GM10847 (cell line): ENCODE data around the gene TMEM91.

Experiments
- POLR2A ChIP-seq: IDR thresholded peaks from 2 replicates; pipeline ENCODE4 v1.6.1; 2011; ENCODE audit not compliant: insufficient read length; ENCODE audit errors: extremely low read depth

The TMEM91 gene

DNA sequence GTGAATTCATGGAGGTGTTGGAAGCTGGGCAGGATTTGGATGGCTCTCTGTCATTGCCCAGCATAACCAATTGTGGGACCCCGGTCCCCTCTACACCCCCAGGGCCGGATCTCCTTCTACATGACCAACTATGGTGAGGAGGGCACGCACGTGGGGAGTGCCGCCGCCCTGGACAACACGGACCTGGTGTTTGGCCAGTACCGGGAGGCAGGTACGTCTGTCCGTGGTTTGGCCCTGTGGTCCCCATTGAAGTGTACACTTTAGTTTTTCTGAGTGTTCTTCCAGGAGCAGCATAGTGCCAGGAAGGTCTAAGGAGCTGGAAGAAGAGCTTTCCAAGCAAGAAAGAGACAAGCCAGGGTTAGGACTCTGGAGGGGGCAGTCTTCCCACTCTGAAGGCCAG is 37.6 kb downstream of the TMEM91 start:
- TF ChIP-seq POLR2A: no peak

DNA sequence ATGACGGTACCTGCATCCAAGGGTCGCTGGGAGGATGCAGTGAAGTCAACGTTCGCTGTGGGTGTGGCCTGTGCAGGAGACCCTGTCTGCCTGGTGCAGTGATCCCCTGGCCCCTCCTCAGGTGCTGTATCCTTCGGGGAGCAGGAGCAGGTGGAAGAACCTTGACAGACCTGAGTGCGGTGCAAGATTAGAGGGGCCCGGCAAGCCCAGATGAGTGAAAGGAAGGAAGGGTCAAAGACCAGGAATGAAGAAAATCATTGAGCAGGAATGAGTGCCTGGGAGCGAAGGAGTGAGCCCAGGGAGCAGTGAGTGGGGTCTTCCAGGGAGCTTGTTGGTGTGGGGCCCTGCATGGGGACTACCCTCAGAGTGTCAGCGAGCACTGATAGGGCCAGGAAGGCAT is 38.1 kb downstream of the TMEM91 start:
- no peak for TF ChIP-seq POLR2A

DNA sequence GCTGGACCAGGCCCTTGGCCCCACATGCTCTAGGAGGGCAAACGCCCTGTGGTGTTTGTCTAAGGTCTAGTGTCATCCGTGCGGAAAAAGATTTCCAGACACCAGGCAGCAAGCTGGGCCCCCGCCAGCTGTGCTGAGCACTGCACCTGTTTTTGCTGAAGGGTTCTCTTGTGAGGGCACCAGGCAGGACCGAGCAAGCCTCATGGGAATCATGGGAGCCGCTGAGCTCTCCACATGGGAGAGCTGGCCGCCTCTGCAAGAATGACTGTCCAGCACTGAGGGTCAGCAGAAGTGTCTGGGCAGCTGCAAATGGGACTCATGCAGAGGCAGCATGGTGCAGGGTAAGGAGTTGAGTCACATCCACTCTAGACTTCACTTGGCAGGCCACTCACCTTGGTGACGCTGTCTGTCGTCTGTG is 38.8 kb downstream of the TMEM91 start:
- TF ChIP-seq POLR2A: no peak

DNA sequence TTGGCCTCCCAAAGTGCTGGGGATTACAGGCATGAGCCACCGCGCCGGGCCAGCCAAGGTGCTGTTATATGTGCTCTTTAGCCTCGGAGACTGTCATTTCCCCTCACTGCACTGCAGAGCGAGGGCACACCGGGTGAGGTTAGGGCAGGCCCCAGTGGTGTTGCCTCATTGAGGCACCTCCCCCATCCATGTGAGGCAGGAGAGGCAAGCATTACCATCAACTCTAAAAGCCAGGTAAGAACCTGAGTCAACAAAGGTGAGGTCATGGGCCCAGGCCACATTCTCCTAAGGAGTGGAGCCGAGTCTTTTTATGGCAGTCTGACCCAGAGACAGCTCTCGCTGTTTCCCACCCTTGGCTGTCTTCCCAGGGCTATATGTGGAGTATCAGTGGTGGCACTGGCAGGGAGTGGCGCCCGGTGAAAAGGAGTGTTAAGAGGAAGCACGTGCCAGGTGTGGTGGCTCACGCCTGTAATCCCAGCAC is 39.9 kb downstream of the TMEM91 start:
- no peak for TF ChIP-seq POLR2A

DNA sequence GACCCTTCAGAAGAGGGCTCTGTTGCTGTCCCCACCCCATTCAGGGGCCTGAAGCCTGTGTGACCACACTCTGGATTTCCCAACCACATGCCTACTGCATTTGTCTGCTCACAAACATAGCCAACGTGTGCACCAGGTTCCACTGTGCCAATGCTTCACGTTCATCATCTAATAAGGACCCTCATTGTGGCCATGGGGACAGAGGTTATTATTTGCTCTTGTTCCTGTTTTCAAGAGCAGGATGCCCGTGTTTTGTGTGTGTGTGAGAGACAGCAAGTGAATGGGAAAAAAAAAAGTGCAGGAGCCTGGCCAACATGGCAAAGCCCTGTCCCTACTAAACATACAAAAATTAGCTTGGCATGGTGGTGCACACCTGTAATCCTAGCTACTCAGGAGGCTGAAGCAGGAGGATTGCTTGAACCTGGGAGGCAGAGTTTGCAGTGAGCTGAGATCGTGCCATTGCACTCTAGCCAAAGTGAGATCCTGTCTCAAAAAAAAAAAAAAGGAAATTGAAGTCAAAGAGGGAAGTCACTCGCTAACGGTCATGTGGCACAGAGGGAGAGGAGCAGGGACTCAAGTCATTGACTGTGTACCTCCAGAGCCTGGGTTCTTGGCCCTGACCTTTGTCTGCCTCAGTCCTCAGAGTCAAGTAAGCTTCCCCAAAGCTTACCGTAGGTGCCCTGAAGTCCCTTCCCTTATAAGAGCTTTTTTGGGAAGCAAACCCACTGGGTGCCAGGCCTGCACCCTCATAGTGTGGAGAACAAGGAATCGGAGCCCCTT is 44.0 kb downstream of the TMEM91 start:
- TF ChIP-seq POLR2A: no peak

DNA sequence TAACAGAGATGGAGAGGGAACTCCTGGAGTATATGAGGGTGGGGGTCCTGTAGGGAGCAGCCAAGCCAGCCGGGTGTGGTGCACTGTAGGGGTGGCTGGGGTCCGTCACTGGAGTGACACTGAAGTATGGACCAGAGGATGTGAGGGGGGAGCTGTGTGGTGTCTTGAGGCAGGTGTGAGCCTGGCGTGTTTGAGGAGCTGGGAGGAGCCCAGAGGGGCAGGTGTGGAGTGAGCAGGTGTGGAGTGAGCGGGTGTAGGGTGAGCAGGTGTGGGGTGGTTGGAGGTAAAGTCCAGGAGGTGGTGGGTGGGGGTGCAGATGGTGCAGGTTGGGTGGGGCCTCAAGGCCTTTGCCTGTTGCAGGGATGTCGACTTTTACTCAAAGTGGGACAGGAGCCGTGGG is 45.0 kb downstream of the TMEM91 start:
- TF ChIP-seq POLR2A: no peak

DNA sequence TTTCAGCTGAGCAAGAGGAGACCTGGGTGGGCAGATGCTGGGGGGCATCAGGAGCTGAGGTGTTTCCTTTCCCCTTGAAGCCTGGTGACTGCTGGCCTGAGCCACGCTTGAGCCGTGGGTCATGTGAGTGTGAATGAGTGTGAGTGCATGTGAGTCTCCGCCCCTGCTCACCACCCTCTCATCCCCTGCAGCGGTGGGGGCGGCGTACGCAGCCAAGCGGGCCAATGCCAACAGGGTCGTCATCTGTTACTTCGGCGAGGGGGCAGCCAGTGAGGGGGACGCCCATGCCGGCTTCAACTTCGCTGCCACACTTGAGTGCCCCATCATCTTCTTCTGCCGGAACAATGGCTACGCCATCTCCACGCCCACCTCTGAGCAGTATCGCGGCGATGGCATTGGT is 45.6 kb downstream of the TMEM91 start:
- no peak for TF ChIP-seq POLR2A

DNA sequence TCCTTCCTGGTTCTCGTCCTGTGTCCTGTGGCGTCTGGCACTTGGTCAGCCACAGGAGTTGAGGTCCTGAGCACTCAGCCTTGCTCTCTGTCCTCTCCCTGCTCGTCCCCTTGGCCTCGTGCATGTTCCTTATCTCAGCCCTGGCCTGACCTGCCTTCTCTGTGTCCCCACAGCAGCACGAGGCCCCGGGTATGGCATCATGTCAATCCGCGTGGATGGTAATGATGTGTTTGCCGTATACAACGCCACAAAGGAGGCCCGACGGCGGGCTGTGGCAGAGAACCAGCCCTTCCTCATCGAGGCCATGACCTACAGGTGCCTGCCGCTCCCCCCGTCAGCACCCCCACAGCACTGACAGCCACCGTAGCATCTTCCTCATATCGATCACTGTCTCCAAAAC is 46.1 kb downstream of the TMEM91 start:
- TF ChIP-seq POLR2A: no peak

DNA sequence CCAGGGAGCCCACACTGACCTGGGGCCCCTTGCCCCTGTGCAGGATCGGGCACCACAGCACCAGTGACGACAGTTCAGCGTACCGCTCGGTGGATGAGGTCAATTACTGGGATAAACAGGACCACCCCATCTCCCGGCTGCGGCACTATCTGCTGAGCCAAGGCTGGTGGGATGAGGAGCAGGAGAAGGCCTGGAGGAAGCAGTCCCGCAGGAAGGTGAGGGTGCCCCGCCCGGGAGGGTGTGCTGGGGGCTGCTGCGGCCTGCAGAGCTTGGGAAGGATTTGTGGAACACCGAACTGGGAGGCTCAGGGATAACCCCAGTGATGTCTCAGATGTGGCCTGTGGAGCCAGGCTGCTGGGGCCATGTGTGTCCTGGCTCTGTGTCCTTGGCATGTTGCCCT is 46.6 kb downstream of the TMEM91 start:
- TF ChIP-seq POLR2A: no peak

DNA sequence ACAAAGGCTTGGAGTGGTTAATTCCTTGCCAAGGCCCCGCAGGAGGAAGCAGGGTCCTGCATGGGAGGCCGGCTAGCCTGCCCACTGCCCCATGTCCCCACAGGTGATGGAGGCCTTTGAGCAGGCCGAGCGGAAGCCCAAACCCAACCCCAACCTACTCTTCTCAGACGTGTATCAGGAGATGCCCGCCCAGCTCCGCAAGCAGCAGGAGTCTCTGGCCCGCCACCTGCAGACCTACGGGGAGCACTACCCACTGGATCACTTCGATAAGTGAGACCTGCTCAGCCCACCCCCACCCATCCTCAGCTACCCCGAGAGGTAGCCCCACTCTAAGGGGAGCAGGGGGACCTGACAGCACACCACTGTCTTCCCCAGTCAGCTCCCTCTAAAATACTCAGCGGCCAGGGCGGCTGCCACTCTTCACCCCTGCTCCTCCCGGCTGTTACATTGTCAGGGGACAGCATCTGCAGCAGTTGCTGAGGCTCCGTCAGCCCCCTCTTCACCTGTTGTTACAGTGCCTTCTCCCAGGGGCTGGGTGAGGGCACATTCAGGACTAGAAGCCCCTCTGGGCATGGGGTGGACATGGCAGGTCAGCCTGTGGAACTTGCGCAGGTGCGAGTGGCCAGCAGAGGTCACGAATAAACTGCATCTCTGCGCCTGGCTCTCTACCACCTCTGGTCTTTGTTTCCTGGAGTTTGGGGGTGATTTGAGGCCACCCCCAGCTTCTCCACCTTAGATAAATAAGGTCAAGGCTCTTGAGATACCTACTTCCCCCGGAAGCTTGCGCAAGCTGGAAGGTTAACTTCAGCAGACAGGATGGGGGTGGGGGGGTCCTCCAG is 48.2 kb downstream of the TMEM91 start:
- no peak for TF ChIP-seq POLR2A

DNA sequence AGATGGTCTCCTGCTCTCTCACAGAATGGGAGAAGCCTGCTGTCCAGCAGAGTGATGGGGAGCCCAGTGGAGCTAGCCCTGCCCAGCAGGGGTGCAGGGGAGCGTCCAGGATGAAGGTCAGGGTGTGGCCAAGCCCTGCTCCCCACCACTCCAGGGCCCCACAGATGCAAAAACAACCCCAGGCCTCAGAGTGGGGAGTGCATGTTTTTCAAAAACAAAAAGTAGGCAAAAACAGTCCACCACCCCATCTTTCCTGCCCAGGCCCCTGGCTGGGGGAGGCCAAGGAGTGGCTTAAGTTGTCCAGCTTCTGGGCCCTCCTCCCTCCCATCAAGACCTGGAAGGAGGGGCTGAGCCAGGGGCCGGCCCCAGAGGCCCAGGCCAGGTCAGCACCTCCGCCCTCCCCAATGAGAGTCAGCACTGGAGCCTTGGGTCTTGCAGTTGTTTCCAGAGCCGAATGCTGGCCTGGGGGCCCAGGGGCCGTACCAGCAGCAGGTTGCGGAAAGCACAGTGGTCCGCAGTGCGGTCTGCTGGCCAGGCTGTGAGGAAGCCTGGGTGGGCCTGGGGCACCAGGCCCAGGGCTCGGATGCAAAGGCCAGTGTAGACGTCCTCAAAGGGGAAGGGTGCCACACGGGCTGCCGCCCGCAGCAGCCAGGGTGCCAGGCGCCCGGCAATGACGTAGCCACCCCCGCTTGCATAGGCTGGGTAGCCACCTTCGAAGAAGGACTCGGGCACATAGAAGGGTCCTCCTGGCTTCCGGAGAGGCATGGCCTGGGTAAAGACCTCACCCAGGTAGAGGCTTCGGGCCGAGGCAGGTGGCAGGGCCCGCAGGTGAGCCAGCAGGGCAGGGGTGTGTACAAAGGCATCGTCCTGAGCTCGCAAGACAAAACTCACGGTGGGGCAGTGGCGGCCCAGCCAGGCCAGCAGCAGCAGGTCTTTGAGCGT is 49.1 kb downstream of the TMEM91 start:
- TF ChIP-seq POLR2A: no peak

DNA sequence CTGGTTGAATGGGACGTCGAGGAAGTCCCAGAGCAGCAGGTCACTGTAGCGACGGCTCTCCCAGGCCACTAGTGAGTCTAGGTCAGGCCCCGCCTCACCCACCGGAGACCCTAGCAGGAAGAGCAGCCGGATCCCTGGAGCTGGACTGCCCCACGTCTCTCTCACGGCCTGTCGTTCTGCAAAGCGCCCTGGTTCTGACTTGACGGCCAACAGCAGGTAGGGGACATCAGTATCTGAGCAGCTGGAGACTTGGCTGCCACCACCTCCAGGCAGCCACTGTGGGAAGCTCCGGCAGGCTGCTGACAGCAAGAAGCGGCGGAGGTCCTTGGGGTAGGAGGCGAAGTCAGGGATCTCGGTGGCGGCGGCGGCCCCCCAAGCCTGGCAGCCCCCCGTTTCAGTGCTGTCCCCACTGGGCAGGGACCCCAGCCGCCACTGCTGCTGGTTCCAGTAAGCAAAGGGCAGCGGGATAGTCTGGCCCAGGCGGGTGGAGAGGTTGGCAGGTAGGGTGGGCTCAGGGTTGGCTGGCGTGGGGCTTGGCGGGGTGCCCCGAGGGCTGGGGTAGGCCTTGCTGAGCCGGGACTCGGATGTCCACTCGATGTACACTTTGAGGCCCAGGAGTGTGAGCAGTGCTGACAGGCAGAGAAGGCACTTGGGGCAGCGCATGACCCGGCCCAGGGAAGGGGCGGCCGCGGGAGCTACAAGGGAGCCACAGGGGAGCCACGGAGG is 49.9 kb downstream of the TMEM91 start:
- no peak for TF ChIP-seq POLR2A

DNA sequence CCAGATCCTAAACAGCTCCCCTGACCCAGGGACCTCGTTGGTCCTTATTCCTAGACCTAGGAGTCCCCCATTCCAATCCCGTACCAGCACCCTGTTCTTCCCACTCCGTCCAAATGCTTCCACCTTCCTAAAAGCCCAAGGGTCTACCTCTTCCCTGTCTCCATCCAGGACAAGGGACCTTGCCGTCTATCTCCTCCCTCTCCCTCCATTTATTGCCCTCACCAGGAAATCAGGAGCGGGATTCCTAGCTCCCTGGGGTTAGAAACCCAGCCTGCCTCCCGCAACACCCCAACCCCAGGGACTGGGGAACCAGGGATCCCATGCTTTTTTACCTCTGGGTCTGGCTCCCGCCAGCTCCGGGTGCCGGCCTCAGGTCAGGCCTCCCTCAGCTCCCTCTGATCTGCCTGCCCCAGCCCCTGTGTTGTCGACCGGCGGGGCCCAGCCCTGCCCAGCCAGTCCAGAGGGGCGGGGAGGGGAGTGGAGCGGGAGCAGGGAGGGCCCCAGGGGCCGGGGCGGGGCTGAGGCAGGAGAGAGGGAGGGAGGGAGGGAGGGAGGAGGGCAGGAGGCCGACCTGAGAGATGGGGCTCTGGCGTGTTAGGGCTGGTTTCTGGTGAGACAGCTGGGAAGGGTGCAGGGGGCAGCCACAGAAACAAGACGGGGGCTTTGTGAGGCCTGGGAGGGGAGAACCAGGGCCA is 50.8 kb downstream of the TMEM91 start, which contains the start of gene B3GNT8:
Gene B3GNT8, minus strand, starts transcription at position 423 of the 695 bp plus-strand sequence. CDS start 596 bp downstream, outside the sequence.
- no peak for TF ChIP-seq POLR2A
